WTC11 (cell line): ENCODE measurements around the gene B4GAT1.

Experiments
- CTCF ChIP-seq: fragments of 200-600 bp; IDR thresholded peaks from 2 replicates; pipeline ENCODE4 v1.8.0; 2022; ENCODE audit warnings: antibody characterized with exemption
- RELA ChIP-seq: sonication (generic); formaldehyde crosslinking; IDR thresholded peaks from 2 replicates; pipeline ENCODE4 v1.8.1; 2022; ENCODE audit warnings: missing genetic modification reagents, mild to moderate bottlenecking, borderline replicate concordance

- TF ChIP-seq RELA (CRISPR knock-in tag) (no peak), CTCF (no peak)
These were observed 16.5 kb downstream of the B4GAT1 start for GRCh38 chr11:66330931-66331330.
